GM19193 (cell line): ENCODE measurements around the gene TBC1D14.

Experiments
- POLR2A ChIP-seq: IDR thresholded peaks from 4 replicates; pipeline ENCODE4 v1.6.1; 2011; ENCODE audit not compliant: insufficient read depth, insufficient read length; ENCODE audit errors: extremely low read depth

TBC1D14 gene

GRCh38 chr4:7015383-7016035 is 105.9 kb downstream of the TBC1D14 start:
- no peak for TF ChIP-seq POLR2A

GRCh38 chr4:7016086-7016485 is 106.5 kb downstream of the TBC1D14 start:
- TF ChIP-seq POLR2A: no peak

GRCh38 chr4:7016512-7016911 is 106.9 kb downstream of the TBC1D14 start:
- TF ChIP-seq POLR2A: no peak

- TF ChIP-seq POLR2A: no peak
These were observed 107.9 kb downstream of the TBC1D14 start for GRCh38 chr4:7017446-7018048.

- no peak for TF ChIP-seq POLR2A
These were observed 108.7 kb downstream of the TBC1D14 start for GRCh38 chr4:7018281-7018680.

GRCh38 chr4:7019367-7019766 is 109.7 kb downstream of the TBC1D14 start:
- no peak for TF ChIP-seq POLR2A

GRCh38 chr4:7020290-7020689 is 110.7 kb downstream of the TBC1D14 start:
- TF ChIP-seq POLR2A: no peak

- TF ChIP-seq POLR2A: no peak
These were observed 111.2 kb downstream of the TBC1D14 start for GRCh38 chr4:7020856-7021255.

- no peak for TF ChIP-seq POLR2A
These were observed 111.7 kb downstream of the TBC1D14 start for GRCh38 chr4:7021355-7021754.

GRCh38 chr4:7021930-7022664 is 112.5 kb downstream of the TBC1D14 start:
- TF ChIP-seq POLR2A: no peak

GRCh38 chr4:7023486-7023885 is 113.9 kb downstream of the TBC1D14 start:
- TF ChIP-seq POLR2A: no peak

- TF ChIP-seq POLR2A: no peak
These were observed 114.3 kb downstream of the TBC1D14 start for GRCh38 chr4:7023901-7024300.

- TF ChIP-seq POLR2A: no peak
These were observed 114.8 kb downstream of the TBC1D14 start for GRCh38 chr4:7024336-7024890.

GRCh38 chr4:7025040-7025602 is 115.5 kb downstream of the TBC1D14 start:
- TF ChIP-seq POLR2A: no peak

- TF ChIP-seq POLR2A: no peak
These were observed 116.5 kb downstream of the TBC1D14 start for GRCh38 chr4:7026107-7026506.

GRCh38 chr4:7027284-7027683 is 117.7 kb downstream of the TBC1D14 start:
- no peak for TF ChIP-seq POLR2A

GRCh38 chr4:7027913-7028312 is 118.3 kb downstream of the TBC1D14 start:
- no peak for TF ChIP-seq POLR2A
